HUES48 (cell line): ENCODE measurements around the gene CABP7.

Experiments
- H3K27ac ChIP-seq: one replicate; pipeline ENCODE4 v1.7.0; 2013; ENCODE audit warnings: low read depth, low read length, inconsistent platforms
- H3K27me3 ChIP-seq: 2 replicates; pipeline ENCODE4 v1.6.1; 2013; ENCODE audit warnings: mild to moderate bottlenecking, low read length; ENCODE audit not compliant: control insufficient read depth, insufficient read depth
- H3K36me3 ChIP-seq: 2 replicates; pipeline ENCODE4 v1.6.1; 2013; ENCODE audit warnings: low read length; ENCODE audit not compliant: control insufficient read depth, insufficient read depth
- H3K4me1 ChIP-seq: 2 replicates; pipeline ENCODE4 v1.6.1; 2013; ENCODE audit warnings: mild to moderate bottlenecking, low read length; ENCODE audit not compliant: control insufficient read depth, insufficient read depth
- H3K4me3 ChIP-seq: 2 replicates; pipeline ENCODE4 v1.5.1; 2013; ENCODE audit warnings: mild to moderate bottlenecking, low read depth, low read length
- H3K9ac ChIP-seq: 2 replicates; pipeline ENCODE4 v1.6.1; 2013; ENCODE audit warnings: mild to moderate bottlenecking, low read depth, low read length, moderate library complexity
- H3K9me3 ChIP-seq: 2 replicates; pipeline ENCODE4 v1.6.1; 2013; ENCODE audit warnings: low read length; ENCODE audit not compliant: control insufficient read depth, insufficient read depth

The CABP7 gene

GRCh38 chr22:29780748-29781676 is 61.2 kb downstream of the CABP7 start:
- Histone ChIP-seq H3K27me3 (no peaks in the 10 kb centered on the region), H3K4me1 (peaks cover 11% of the 10 kb centered on the region; the same call in 1 of the 2 replicates), H3K36me3 (no peaks in the 10 kb centered on the region), H3K9me3 (no peaks in the 10 kb centered on the region), H3K27ac (no peak overlapping the region), H3K4me3 (no peak overlapping the region), H3K9ac (peak overlapping the region; percentile 33; the same call in 1 of the 2 replicates)
